GM18858 (cell line): ENCODE data around the gene DCLK1.
A peak's percentile ranks its signal among the peaks of the same experiment; 100 is the strongest.

Experiments used
- ATAC-seq: cut with Tn5 transposase; IDR thresholded peaks from one replicate; pipeline ENCODE4 v1.9.1; 2021; ENCODE audit not compliant: unreplicated experiment

Gene DCLK1

GRCh38 chr13:35794734-35795389 is 336.3 kb downstream of the DCLK1 start:
- no peak for ATAC-seq

GRCh38 chr13:35793823-35794222 is 337.4 kb downstream of the DCLK1 start:
- no peak for ATAC-seq

GRCh38 chr13:35792911-35793310 is 338.3 kb downstream of the DCLK1 start:
- ATAC-seq: no peak

GRCh38 chr13:35792021-35792420 is 339.2 kb downstream of the DCLK1 start:
- ATAC-seq: no peak

- no peak for ATAC-seq
These were observed 339.9 kb downstream of the DCLK1 start for GRCh38 chr13:35791184-35791851.

GRCh38 chr13:35789335-35790165 is 341.6 kb downstream of the DCLK1 start:
- peak; percentile 91 for ATAC-seq

- ATAC-seq: no peak
These were observed 343.2 kb downstream of the DCLK1 start for GRCh38 chr13:35787937-35788336.

GRCh38 chr13:35785576-35786303 is 345.4 kb downstream of the DCLK1 start:
- ATAC-seq: no peak

- no peak for ATAC-seq
These were observed 346.8 kb downstream of the DCLK1 start for GRCh38 chr13:35784286-35784951.

- no peak for ATAC-seq
These were observed 348.4 kb downstream of the DCLK1 start for GRCh38 chr13:35782793-35783192.

GRCh38 chr13:35781036-35782000 is 349.9 kb downstream of the DCLK1 start:
- ATAC-seq: no peak

- ATAC-seq: no peak
These were observed 350.6 kb downstream of the DCLK1 start for GRCh38 chr13:35780613-35781012.

GRCh38 chr13:35771898-35772297 is 359.3 kb downstream of the DCLK1 start:
- ATAC-seq: no peak

- no peak for ATAC-seq
These were observed 360.4 kb downstream of the DCLK1 start for GRCh38 chr13:35770756-35771297.

- ATAC-seq: no peak
These were observed 361.4 kb downstream of the DCLK1 start for GRCh38 chr13:35769812-35770211.

GRCh38 chr13:35768551-35768950 is 362.6 kb downstream of the DCLK1 start:
- ATAC-seq: no peak

GRCh38 chr13:35768073-35768472 is 363.1 kb downstream of the DCLK1 start:
- no peak for ATAC-seq

- no peak for ATAC-seq
These were observed 363.8 kb downstream of the DCLK1 start for GRCh38 chr13:35767256-35767976.

- ATAC-seq: no peak
These were observed 364.5 kb downstream of the DCLK1 start for GRCh38 chr13:35766663-35767062.
